GM18873 (cell line): ENCODE measurements around the gene RPE65.
"Not testable (repeated sequence)": the region's sequence is repeated elsewhere in the genome, so short reads cannot be mapped to it uniquely, and the experiment has no call there.

Experiments
- ATAC-seq: cut with Tn5 transposase; IDR thresholded peaks from one replicate; pipeline ENCODE4 v1.9.1; 2021; ENCODE audit warnings: mild to moderate bottlenecking, moderate library complexity, moderate number of reproducible peaks; ENCODE audit not compliant: unreplicated experiment, low FRiP score

Gene RPE65

DNA sequence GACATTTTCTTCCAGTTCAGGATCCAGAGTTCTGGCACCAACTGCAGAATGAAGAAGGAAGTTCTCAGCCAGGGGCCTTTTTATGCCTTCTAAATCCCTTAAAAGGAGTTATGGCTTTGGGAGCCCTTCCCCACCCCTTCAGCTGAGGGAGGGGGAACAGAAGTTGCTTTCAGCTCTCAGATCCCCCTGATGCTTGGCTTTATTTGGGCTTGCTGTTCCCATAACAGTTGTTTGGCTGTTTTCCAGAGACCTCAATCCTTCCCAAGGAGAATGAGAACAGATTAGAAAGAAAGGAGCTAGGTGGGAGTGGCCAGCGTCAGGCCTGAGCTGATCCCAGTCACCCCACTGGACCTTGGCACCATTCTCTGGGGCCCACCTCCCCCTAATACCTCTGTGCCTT, at the start of gene RPE65:
Gene RPE65 (minus strand): TSS at position 54 of the 400 bp plus-strand sequence. CDS start 49 bp downstream, at position 5.
- ATAC-seq = no peak

DNA sequence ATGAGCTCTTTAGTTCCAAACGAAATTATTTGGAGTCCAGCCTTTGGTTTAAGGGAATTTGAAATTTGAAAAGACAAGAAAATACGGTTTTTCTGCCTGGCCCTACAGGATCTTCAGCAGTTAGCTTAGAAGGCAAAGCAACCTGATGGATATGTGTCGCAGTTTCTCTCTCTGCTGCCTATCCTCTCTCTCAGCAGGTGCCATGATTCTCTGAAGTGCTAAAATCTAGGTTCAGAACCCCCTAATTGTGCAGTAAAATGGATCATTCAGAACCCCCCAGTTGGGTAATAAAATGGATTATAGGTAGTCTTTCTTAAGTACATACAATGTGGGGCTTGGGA, 47.6 kb upstream of the RPE65 start:
- peak; percentile 4 for ATAC-seq

DNA sequence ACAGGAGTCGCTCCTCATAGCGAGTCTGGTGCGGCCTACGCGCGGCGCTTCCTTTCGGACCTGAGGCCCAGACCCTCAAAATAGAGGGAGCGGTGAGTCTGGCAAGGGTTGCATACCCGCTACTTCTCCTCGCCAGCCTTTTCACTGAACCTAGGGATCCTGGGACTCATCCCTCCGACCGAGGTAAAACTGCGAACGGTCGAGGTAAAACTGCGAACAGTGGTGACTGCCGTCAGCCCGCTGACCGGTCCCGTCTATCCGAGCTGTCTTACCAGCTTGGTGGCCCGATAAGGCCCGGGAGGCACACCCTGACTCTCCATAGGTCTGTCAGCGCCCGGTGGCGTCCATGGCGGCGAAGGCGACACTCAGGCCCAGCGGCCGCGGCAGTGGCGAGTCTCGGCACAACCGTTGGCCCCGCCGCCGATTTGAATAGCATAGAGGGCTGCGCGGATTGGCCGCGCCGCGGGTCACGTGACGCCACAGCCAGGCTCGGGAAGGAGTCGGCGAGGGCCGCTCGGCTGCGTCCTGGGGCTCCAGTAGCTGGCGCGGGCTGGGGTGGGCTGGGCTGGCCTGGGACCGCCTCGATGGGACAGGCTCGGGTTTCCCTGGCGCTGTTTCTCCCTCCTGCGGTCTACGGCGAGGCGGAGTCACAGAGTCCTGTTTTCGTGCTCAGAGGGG, 47.1 kb upstream of the RPE65 start, which contains the start of gene DEPDC1:
Gene DEPDC1 (minus strand): TSS at position 403 of the 678 bp plus-strand sequence. CDS start 83 bp downstream, at position 320.
- ATAC-seq = peak; percentile 93

DNA sequence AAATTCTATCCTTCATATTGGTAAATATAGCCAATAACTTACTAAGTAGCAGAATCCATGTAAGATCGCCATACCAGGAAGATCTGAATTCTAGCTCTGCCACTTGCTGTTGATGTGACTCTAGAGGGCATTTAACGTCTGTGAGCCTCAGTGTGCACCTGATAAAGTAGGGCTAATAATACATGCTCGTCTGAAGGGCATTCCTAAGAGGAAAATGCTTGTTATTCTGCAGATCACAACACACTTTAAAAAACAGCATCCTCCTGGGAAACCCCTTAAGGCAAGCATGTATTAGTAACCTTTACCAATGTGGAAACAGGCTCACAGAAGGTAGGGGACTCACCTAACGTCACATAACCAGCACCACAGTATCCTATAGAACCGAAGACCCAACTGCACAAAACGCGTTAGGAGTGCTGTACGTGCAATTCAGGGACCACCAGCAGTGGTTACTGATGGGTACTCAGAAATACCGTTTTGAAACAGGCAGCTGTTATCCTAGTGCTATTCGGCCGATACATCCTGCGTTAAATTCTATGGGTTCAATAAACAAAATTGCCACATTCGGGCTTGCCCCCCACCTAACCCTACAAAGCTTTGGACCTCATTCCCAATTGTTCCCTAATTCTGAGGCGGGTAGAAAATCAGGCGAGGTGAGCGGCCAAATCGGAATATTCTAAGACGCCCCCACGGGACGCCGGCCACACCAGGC, 46.4 kb upstream of the RPE65 start:
- ATAC-seq = peak; percentile 19

DNA sequence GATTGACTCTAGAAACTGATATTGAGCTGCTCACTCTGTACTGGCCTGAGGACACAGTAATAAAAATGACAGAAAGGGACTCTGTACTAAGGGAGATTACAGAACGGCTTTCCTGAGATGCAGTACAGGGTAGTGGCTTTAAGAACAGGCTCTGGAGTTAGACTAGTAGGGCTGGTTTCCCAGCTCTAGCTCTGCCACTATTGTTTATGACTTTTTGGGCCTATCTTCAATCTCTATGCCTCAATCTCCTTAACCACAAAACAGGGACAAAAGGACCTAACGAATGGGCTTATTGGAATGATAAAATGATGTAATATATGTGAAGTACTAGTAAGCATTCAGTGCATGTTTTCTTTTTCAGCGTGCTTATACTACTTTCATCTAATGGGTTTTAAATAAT, 45.8 kb upstream of the RPE65 start:
- no peak for ATAC-seq

DNA sequence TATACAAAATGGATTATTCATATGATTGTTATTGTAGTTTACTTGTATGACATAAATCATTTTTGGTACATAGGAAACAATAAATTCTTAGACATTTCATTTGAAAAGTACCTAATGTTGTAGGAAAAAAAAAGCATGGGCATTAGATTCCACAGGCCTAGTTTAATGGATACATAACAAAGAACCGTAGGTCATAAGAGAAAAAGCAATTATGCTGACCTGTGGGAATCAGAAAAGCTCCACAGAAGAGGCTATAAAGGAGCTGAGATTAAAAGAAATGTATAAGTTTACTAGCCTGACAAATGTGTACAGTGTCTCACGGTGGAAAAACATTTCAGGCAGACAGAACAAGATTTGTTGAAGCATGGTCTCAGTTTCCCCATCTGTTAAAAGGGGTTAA, 43.4 kb upstream of the RPE65 start:
- ATAC-seq = no peak

DNA sequence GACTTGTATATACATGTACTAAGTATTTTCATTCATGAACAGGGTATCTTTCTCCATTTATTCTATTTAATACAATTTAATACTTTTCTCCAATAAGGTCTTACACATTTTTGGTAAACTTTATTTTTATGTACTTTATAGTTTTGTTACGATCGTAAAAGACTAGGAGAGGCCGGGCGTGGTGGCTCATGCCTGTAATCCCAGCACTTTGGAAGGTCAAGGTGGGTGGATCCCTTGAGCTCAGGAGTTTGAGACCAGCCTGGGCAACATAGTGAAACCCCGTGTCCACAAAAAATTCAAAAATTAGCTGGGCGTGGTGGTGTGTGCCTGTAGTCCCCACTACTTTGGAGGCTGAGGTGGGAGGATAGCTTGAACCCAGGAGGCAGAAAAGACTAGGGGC, 42.5 kb upstream of the RPE65 start:
- ATAC-seq = not testable (repeated sequence)

DNA sequence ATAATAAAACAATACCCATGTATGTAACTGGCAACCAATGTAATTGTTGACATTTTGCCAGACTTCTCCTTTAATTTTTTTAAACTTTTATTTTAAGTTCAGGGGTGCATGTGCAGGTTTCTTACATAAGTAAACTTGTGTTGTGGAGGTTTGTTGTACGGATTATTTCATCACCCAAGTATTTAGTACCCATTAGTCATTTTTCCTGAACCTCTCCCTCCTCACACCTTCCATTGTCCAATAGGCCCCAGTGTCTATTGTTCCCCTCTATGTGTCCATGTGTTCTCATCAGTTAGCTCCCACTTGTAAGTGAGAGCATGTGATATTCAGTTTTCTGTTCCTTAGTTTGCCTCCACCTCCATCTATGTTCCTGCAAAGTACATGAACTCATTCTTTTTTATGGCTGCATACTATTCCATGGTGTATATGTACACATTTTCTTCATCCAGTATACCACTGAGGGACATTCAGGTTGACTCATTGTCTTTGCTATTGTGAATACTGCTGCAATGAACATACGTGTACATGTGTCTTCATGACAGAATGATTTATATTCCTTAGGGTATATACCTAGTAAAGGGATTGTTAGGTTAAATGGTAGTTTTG, 40.4 kb upstream of the RPE65 start:
- no peak for ATAC-seq

DNA sequence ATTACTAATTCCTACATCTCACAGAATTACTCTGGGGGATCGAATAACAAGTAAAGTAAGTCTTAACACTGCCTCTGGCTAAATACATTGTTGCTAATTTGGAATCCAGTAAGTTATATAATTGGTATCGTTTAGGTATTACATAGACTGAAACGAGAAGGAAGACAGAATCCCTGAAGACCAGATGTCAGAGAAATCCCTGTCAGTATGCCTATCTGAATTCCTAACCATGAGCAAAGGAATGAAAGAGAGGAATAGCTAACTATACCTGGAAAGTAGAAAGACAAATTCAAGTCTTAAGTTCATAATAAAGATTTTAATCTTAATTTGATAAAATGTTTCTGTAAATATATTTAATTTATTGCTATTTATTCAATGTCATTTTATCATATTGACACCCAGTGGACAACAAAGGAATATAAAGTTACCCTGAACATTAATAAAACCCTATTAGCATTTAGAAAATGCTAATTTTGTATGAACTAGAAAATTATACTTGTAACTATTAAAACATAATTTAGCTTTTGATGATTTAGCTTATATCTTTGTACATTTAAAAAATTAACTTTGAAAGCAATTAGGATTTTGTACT, 35.8 kb upstream of the RPE65 start:
- ATAC-seq = no peak

DNA sequence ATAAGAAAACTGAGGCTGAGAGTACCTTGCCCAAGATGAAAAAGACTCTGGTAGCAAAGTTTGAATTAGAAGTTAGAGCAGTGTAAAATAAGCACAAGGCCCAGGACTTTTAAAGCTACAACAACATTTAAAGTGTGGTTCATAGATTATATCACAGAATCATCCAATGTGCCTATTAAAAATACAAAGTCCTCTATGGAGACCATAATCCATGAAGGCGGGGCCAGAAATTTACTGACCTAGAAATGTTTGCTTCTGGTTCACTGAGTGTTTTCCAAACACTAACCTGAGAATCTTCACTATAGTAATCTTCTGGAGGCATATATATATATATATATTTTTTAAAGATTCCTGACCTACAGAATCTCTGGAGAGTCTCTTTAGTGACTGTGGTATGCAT, 34.9 kb upstream of the RPE65 start:
- no peak for ATAC-seq

DNA sequence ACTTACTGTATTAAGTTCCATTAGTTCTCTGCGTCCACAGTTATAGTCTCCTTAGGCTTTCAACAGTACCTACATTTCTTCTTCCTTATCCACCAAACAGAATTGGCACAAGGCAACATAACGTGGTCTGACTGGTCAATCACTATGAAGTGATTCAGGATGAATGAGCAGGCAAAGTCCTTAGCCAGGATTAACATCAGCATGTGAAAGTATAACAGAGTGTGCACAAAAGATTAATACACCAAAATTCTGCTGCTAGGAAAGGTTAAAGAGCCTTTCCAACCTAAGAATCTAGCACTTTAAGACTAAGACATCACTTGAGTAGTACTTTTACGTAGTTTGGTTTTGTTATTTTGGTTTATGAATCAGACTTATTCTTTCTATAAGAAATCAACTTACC, 31.3 kb upstream of the RPE65 start:
- ATAC-seq = no peak

DNA sequence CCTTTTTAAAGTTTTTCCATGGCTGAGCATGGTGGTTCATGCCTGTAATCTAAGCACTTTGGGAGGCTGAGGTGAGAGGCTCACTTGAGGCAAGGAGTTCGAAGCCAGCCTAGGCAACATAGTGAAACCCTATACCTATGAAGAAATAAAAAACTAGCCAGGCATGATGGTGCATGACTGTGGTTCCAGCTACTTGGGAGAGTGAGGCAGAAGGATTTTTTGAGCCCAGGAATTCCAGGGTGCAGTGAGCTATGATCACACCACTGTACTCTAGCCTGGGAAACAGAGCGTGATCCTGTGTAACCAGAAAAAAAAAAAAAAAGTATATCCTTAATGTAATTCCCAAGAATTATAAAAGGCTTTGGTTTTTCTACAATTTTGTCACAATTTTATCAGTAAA, 29.7 kb upstream of the RPE65 start:
- no peak for ATAC-seq

DNA sequence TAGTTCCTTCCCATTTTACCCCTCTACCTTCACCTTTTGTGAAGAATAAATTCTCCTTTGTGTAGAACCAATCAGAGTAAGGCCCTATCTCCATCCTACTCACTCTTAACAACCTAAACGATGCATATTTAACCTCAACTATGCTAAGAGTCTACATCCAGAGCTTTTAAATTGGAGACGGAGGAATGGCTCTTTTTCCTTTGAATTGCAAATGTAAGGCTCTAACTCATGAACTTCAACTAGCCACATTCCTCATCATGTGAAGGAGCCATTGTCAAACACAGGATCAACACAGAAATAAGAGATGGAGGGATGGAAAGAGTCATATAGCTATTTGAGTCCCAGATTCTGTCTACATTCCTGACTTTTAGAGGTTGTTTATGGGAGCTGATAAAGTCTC, 28.9 kb upstream of the RPE65 start:
- ATAC-seq = no peak

DNA sequence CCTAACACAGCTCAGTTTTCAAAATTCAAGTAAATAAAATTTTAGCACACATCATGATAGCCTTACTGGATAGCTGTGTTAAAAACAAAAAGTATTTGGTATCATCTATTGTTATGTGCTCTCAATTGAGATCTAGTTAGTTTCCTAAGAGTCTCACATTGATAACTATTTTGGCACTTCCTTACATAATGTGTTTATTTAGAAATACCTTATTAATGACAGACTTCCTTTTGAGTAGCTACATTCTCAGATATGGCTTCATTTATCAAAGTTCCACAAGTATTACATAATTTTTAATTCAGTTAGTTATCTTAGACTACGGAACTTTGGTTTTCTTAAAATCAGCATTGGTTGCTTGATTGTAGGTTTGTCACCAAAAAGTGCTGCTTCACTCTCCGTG, 26.9 kb upstream of the RPE65 start:
- ATAC-seq = not testable (repeated sequence)

DNA sequence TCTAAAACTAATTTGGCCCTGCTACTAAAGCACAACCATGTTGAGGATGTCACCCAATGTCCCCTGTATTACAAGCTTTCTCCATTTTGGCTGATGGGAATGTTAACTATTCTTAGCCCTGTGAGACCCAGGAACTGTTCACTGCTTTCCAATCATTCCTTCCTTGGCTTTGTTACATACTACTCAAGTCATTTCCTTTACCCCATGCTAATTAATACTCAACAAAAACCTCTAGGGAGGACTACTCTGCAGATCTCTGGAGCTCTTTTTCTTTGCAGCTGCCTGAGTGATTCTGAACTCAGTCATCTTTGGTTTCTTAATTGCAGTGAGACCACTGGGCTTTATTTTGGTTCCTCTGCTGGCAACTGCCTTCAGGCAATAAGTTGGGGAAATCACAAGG, 23.3 kb upstream of the RPE65 start:
- ATAC-seq = no peak

DNA sequence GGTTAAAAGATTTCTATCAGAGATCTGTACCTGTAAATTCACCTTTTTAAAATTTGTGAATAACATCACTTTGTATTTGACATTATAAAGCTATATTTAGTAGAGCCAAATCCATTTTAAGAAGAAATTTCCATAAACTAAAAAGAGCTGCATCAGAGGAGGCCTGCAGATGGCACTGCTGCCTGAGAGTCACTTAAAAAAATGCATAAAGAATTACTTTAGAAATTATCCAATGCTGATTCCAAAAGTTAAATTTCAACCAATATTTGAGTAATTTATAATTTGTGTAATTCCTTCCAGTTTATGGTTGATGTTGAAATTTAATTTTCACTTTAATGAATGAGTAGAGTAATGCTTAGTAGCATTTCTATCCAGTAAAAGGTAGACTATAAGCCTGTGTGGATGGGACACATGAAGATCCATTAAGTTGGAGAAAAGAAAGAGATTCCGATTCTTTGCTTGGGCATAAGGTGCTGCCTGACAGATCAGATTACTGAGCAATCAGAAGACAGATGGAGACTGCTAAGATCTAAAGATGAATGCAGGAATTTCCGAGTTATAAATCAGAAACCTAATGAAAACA, 20.7 kb upstream of the RPE65 start:
- ATAC-seq = no peak

DNA sequence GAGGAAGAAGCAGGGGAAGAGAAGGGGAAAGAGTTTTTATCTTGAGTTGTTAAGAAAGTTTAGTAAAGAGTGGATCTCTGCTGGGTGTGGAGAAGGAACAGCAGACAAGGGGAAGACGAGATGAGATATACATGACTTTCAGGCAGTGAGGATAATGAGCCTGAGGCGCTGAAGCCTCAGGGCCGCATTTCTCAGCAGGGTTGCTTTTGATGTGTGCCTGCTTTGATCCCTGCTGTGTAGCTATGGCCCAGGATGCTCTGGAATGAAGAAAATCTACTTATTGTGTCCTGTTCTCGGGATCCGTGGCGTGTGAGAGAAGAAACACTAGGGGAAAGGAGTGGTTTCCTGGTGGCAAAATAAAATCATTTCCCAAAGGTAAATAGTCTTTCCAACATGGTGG, 15.1 kb upstream of the RPE65 start:
- no peak for ATAC-seq

DNA sequence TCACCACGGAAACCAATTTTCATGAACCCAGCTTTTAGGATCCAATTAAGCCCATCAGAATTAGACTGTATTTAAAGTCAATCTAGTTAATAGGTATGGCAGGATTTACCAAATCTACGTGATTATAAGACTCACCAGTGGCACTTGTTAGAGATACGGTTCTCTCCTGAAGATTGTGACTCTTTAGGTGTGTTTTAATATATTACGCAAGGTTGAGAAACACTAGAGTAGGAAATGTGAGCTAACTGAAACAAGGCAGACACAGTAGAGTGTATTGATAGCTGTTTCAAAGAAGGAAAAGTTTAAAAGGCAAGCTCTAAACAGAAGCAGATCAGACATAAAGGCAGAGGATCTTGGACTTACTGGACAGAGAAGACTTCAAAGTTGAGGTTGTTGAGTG, 11.2 kb upstream of the RPE65 start:
- no peak for ATAC-seq

DNA sequence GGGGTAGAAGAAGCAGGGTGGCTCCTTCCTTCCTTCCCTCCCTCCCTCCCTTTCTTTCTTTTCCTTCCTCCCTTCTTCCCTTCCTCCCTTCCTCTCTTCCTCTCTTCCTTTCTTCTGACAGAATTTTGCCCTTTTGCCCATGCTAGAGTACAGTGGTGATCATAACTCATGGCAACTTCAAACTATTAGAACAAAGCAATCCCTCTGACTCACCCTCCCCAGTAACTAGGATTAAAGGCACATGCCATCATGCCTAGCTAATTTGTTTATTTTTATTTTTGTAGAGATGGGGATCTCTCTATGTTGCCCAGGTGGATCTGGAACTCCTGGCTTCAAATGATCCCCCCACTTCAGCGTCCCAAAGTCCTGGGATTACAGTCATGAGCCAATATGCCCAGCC, 10.0 kb upstream of the RPE65 start:
- no peak for ATAC-seq

DNA sequence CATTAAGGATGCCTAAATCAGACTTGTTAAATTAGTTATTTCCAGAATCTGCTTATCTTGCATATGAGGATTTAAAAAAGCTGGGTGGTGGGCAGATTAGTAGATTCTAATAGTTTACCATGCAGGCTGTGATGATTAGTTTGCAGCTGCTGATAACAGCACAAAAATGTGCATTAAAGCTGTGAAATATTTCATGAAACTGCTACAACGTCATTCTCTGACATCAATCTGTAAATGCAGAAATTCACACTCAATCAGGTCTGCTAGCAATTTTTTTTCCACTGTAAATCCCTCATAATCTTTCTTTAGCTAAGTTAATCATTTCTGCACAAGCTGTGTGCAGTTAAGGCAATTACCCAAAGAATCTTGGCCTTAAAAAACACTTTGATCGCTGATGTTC, 9.3 kb upstream of the RPE65 start:
- no peak for ATAC-seq

DNA sequence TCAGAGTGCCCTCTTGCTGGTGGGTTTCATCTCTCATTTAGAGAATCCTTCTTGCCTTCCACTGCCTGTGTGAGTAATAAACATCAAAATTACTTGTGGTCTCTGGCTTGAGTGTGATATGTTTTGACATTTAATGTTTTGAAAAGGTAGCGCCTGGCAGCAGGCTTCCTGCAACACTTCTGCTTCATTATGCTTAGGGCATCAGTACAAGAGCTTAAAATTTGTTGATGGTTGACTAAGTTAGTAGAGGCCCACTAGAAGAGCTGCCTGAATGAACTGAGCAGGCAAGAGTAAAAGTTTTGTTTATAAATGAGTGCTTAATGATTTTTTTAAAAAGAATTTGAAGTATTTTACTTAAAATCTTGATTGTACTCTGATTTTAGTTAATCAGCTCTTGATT, 6.4 kb upstream of the RPE65 start:
- ATAC-seq = no peak
